Testis (tissue), 2 donors: Measurements from ENCODE around the gene AGBL4.

Experiments used
- POLR2A ChIP-seq: fragments of 450-650 bp; IDR thresholded peaks from one replicate; pipeline ENCODE4 v1.6.1; 2017; ENCODE audit warnings: antibody characterized with exemption, mild to moderate bottlenecking, moderate library complexity
- TF ChIP-seq, protein P1 (sequence below), 3 experiments: fragments of 450-650 bp in 2 of 3; fragments of 200-600 bp in 1 of 3; sonication (generic) in 1 of 3; IDR thresholded peaks; one replicate each; pipeline ENCODE4 v1.5.1; 2016 to 2019; ENCODE audit warnings: antibody characterized with exemption in 3 of 3, mild to moderate bottlenecking in 2 of 3, moderate library complexity in 1 of 3

DNA sequence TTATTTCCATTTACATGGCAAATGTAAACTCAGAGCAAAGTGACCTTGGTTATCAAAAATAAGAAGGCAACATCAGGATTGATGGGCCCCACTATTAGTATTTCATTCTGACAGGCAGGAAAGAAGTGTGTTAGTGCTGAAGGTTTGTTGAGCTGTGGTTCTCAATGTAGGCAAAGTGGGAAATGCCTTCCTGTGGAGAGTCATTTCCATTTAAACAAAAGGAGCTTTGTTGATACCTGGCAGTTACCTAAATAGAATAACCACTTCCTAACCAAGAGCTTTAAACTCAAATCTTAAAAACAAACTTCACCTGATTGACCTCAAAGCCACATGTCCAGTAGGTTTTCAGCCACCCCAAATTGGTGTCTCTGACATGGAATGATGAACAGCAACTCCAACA lies 667.2 kb downstream of the AGBL4 start:
- TF ChIP-seq, protein P1, sequence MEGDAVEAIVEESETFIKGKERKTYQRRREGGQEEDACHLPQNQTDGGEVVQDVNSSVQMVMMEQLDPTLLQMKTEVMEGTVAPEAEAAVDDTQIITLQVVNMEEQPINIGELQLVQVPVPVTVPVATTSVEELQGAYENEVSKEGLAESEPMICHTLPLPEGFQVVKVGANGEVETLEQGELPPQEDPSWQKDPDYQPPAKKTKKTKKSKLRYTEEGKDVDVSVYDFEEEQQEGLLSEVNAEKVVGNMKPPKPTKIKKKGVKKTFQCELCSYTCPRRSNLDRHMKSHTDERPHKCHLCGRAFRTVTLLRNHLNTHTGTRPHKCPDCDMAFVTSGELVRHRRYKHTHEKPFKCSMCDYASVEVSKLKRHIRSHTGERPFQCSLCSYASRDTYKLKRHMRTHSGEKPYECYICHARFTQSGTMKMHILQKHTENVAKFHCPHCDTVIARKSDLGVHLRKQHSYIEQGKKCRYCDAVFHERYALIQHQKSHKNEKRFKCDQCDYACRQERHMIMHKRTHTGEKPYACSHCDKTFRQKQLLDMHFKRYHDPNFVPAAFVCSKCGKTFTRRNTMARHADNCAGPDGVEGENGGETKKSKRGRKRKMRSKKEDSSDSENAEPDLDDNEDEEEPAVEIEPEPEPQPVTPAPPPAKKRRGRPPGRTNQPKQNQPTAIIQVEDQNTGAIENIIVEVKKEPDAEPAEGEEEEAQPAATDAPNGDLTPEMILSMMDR (IDR thresholded peaks at IDR 0.05), result no peak
- TF ChIP-seq POLR2A, result no peak
